Measurements from ENCODE around the gene RBM20.

Gene RBM20

DNA sequence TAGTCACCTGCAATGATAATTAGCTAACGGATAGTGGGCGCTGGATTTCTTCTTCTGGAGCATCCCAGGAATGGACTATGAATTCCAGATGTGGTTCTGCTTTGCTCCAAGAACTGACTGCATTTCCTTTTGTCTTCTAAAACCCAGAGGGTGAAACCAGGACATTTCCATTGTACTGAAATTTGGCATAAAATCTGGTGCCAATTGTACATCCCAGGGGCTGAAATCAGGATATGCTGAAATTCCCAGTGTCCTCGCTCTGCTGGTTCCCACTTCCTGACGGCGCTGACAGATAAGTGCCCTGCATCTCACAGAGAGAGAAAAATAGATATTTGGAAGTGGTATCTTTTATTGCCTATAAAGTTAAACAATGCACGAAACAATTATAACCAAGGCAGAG lies 31.9 kb downstream of the RBM20 start:
- no peak for DNase-seq (ENCODE audit: low read depth in 2 of 2)

DNA sequence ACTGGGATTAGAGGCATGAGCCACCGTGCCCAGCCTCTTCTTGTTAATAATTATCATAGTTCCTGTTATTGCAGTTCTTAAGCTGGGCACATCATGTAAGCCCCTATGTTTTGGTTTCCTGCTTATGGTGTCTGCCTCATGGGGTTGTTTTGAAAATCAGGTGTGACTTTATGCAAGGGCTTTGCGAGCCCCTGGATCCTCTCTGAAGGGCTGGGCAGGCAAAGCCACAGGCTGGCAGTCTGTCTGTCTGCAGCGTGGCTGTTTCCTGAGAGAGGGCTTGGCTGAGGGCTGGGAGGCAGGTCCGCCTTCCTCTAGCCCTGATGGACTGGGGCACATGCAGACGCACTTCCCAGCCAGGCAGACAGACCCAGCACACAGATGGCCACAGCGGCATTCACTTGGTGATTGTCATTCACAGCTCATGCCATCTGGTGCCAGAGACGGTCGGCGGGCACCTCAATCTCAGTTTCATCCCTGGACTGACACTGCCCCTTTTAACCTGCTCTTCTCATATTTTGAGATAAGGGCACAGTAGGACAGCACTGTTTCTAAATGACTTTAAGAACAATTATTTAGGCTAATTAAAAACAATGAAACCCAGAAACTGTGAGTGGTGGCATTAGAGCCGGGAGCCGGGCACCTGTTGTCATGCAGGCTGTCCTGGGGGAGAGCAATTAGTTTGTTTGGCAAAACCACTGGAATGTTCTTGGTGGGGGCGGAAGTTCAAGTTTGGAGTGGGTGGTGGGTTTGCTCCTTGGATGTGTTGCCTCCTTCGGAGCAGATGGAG lies 35.5 kb downstream of the RBM20 start:
- no peak for DNase-seq (ENCODE audit: low read depth in 2 of 2)

DNA sequence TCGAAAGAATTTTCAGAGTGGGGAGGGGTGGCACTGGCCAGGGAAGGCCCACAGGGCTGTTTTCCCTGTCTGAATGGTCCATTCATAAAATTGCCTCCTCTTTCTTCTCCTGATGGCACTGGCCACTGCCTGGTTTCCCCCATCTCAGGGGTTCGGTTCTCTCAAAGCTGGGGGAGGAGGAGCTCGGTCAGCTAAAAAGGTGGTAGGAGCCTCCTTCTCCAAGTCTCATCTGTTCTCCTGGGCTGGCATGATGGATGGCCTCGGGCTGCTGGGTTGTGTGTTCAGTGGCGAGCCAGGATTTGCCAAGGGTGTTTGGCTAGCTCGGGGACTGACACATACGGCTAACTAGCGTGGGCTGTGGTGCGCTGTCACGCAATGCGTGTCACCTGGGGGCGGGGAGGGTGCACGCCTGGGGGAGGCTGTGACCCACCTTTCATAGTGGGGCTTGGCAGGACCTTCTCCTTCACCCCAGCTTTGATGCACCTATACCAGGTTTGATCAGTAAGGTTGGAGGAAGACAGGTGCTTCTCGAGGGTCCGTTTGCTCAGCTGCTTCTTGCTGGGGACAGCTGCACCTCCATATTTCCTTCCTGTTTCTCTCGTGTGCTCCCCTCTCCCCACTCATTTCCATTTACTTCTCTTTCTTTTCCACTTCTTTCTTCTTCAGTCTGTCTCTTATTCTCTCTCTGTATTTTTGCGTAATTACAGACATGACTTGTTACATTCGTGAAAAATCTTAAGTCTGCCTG lies 36.3 kb downstream of the RBM20 start:
- DNase-seq (ENCODE audit: low read depth in 2 of 2), result no peak

DNA sequence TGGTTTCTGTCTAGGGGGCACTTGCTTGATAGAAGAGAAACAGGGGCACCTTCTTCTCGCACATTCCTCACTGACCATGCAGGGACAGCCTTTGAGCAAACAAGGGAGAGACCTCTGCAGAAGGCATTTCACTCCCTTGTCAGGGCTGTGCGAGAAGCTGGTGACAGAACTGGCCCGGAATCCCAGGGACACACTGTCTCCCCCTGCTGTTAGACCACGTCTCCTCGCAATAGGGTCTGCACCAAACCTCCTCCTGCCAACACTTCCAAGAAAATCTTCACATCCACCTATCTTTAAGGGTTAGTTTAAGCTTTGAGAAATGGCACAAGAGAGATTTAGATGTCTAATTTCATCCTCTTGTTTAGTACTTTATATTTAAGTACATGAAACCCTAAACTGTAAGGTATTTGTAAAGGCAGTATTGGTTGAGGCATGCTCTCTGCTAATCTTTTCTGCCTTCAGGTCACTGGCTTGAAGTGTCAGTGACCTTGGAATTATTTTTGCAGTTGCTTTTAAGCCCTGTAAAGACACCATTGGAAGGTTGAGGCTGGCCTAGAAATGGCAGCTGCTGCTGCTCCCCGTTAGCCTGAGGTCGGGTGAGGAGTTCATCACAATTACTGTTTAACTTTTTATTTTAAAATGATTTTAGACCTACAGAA lies 37.0 kb downstream of the RBM20 start:
- peak; percentile 1 to 14 for DNase-seq (ENCODE audit: low read depth in 2 of 2)

DNA sequence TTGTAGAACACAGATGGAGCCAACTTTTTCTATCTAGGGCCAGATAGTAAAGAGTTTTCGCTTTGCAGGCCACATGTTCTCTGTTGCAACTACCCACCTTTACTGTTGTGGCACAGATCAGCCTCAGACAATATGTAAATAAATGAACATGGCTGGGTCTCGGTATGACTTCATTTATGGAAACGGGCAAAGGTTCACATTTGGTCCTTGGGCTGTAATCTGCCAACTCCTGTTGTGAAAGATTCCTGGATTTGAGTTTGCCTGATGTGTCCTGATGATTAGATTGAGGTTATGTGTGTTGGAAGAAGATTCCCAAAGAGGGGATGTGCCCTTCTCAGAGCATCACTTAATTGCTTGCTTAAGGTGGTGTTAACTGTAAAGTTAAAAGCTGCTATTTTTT lies 38.2 kb downstream of the RBM20 start:
- DNase-seq (ENCODE audit: low read depth in 2 of 2), result no peak

DNA sequence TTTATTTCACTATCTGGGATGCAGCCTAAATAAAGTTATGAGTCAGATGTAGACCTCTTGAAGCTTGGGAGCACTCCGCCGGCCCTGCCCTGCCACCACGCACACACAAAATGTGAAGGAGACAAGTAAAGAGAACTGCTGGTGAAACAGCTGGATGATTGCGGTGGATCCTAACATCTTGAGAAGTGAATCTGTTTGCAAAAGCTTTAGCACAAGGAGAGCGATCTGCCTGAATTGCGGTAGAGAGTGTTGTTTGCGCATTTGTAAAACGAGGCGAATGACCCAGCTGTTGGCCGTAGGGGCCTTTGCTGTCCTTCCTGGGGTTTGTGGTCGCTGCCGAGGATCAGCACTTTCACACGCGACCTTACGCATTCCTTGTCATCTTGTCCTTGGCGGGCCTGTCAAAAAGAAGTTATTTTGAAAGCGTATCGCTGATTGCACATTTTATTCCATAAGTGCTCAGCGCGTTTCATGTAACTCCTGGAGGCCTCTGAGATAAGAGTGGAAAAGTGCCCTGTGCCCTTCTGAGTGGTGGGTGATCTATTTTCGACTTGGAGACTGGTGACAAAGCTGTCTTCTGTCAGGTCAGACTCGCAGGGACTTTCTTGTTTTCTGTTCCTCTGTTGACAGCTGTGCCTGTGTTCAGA lies 40.8 kb downstream of the RBM20 start:
- DNase-seq (ENCODE audit: low read depth in 2 of 2), result no peak

DNA sequence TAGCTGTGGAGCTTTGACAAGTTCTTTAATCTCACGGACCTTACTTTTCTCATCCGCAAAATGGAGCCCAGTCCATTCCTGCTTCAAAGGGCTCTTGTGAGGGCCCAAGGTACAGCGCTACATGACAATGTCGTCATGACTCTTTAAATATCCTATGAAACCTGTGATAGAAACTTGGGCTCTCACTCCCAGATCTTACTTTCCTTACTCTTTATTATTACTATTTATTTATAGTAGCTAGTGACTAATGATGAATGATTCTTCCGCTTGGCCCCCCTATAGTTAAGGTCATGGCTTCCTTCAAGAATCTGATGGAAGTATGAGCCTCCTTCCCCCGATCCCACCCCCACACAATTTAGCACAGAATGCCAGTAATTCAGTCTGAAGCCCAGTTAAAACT lies 41.9 kb downstream of the RBM20 start:
- DNase-seq (ENCODE audit: low read depth in 2 of 2), result no peak

DNA sequence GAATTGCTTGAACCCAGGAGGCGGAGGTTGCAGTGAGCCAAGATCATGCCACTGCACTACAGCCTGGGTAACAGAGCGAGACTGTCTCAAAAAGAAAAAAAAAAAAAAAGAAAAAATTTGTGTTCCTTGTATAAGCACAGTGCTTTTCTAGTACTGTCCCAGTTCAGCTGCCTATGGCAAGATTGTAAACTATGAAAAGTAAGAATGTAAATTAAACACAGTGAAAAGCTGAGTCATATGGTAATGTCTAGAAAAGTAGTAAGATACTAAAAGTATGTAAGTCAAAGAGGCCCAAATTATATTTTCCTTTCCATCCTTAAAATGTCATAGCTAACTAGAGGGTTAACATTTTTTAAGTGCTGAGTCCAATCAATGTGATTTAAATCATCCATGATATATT lies 42.8 kb downstream of the RBM20 start:
- no peak for DNase-seq (ENCODE audit: low read depth in 2 of 2)

DNA sequence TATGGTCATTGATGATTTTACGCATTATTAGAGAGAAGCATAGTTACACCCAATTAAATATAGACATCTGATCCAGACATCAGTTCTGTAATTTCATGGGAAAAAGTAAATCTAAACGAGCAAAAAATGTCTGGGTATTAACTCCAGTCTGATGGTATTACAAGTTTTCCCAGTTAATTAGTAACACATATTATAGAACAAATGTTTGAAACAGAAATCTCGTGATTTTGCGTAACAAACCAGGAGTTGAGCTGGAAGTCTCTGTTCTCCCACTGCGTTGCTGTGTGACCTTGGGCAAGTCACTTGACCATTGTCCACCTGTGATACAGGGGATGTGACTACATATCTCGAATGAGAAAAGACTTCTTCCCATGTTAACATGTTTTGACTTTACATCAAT lies 43.3 kb downstream of the RBM20 start:
- no peak for DNase-seq (ENCODE audit: low read depth in 2 of 2)

DNA sequence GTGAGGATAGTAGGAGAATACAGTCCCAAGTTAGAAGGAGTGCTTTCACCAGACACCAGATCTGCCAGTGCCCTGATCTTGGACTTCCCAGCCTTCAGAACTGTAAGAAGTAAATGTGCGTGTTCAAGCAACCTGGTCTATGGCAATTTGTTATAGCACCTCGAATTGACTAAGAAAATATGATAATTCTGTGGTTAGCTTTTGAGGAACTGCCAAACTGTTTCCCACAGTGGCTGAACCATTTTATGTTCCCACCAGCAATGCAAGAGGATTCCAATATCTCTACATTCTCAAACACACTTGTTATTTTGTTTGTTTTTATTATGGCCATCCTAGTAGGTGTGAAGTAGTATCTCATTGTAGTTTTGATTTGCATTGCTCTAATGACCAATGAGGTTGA lies 47.0 kb downstream of the RBM20 start:
- no peak for DNase-seq (ENCODE audit: low read depth in 2 of 2)

DNA sequence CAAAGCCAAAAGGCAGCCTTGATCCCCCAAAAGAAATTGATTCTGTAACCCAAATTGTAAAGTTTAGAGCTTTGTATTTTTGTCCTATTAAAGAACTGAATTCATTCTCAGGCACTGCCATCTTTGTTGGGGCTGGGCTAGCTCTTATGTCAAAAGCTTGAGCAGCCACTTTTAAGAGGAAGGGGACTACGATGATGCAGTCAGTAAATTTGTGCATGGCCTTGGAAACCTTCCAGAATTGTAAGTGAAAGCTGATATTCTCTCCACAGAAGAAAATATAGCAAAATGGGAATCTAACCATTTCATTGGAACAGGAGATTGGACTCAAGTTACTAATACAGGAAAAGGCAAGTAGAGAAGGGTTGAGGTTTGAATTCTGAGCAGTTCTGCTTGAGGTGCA lies 50.1 kb downstream of the RBM20 start:
- no peak for DNase-seq (ENCODE audit: low read depth in 2 of 2)

DNA sequence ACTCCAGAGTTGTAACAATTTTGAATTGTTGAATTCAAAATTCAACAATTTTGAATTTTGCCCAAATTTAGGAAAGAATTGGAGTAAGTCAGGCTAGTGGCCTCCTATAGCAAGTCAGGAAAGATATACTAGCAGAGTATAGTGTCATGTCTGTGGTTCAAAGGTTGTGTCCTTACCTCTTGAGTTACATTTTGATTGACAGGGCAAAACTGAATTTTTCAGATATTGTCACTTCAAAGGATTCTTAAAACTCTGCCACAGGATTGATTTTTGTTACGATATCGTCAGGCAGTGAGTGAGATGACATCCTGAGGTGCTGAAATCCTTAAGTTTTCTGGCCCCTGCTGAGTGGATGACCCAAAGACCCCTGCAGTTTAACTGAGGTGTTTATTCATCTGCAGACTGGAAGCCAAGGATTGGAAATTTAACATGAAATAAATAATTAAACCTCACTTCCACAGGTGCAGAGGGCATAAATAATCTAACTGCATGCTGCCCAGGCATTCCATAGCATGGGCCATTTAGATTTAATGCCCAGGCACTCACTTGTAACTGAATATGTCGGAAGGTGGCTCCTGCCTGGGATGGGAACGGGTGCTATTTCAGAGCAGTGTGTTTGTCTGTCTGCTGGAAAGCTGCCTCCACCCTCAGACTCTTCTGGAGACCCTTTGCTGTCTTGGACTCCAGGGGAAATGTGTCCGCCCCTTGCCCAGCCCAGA lies 50.8 kb downstream of the RBM20 start:
- no peak for DNase-seq (ENCODE audit: low read depth in 2 of 2)

DNA sequence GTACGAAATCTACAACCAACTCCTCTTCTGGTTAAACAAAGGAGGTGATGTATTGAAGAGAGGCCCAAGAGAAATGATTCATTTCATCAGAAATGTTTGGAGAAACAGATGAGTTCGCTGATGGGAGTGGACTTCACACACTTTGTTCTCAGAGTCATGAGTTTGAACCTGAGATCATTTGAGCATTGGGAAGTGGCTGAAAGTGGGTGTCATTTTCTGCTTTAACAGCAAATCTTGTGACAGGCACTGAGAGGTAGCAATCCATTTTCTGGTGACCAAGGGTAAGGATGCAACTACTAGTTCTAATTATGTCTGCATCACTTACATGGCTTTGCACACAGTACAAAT lies 51.4 kb downstream of the RBM20 start:
- DNase-seq (ENCODE audit: low read depth in 2 of 2), result no peak

DNA sequence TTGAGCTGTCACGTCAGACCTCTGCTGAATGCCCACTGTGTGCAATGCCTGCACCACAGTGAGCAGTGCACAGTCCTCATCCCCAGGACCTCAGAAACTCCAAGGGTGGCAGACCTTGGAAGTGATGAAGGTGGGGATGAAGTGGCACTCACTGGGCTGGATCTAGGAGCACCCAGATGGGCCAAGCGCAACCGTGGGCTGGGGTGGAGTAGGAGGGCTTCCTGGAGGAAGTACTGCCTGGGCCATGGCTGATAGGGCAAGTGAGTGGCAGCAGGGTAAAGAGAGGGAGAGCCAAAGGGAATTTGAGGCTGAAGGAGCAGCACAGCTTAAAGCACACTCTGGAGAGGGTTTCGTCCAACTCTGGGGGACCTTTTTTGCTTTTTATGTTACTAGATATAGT lies 52.3 kb downstream of the RBM20 start:
- no peak for DNase-seq (ENCODE audit: low read depth in 2 of 2)

DNA sequence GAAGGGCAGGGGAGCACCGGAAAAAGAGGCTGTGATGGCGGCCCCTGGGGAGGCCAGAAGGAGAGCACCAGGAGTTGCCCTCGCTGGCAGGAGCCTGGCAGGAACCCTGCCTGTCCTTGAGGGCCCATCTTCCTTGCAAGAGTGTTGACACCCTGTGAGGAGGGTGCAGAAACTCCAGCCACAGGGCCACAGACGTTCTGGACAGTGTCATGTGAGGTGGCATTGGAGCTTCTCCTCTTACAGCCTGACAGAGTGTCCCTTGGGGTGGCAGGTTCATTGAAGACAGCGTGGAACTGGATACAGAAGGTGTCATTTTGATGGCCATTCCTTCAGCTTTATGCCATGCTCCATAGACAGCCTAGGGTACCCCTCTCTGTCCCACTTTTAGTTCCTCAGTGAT lies 54.2 kb downstream of the RBM20 start:
- no peak for DNase-seq (ENCODE audit: low read depth in 2 of 2)

DNA sequence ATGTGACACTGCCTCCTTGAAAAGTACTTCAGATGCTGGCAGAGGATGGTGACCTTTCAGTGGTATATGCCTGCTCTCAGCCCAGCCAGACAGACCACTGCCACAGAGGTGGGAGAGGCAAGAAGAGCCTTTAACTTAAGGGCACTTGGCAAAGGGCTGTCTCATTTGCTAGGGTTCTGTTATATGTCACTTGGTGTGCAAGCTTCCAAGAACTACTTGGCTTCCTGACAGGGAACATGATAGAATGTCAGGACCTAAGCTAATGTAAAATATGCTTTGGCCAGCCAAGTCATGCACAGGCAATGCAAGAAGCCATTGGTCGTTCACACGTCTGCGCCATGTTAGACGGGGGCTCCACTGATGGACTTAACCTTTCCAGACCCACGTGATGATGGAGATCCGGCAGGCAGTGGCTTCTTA lies 54.7 kb downstream of the RBM20 start:
- no peak for DNase-seq (ENCODE audit: low read depth in 2 of 2)

DNA sequence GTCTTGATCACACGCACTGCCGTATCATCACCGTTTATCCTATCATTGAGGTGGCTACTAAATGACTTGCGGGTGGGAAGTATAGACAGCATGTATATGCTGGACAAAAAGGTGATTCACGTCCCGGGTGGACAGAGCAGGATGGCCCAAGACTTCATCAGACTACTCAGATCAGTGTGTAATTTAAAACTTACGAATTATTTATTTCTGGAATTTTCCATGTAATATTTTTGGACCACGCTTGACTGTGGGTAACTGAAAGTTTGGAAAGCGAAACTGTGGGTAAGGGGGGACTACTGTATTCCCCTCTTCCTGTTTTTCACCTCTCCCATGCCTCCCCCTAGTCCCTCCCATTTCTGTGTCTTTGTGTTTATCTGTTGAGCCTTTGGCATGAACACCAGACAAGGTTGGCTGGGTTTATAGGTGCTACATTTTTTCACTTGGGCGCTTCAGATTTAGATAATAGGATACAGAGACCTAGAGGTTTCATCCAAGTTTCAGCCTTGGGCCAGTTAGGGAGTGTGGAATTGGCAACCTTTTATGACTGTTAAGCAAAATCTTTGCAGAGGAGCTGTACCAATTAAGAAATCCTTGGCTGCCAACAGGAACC lies 55.8 kb downstream of the RBM20 start:
- no peak for DNase-seq (ENCODE audit: low read depth in 2 of 2)

DNA sequence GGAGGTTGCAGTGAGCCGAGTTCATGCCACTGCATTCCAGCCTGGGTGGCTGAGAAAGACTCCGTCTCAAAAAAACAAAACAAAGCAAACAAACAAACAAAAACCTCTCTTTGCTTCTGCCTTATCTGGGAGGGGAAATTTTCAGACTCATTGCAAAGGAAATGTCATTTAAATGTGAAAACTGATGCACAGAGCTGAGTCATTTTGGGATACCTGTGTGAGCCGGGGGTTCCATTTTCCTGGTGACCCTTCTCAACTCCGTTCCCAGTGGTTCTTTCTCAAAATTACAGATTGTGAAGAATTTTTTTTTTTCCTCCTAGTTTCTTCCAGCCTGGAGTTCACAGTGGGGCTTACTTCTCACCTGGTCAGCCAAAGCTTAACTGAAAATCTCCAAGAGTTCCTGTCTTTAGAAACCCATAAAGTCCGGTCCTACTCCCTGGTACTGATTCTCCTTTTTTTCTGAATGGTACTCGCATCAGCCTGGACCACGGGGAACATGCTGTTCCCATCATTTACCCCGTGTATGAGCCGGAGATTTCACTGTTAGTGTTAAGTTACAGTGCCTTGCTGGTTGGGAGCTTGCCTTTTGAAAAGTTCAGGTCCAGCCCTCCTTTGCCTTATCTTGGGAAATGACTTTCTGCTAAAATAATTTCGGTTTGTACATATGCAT lies 56.9 kb downstream of the RBM20 start:
- no peak for DNase-seq (ENCODE audit: low read depth in 2 of 2)

DNA sequence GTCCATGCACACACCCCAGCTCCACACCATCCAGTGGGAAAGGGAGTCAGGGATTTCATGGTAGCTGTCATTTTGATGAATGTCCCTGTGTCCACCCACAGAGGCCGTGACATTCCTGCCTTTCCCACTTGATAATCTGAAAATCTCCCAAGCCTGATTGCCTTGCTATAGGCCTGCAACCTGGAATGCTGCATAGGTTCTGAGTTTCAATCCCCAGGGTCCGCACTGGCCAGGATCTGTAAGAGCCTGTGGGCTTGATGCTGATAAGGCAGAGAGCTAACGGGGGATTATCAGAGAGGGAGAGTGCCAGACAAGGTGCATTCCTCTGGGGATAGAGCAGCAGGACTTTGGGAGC lies 57.5 kb downstream of the RBM20 start:
- no peak for DNase-seq (ENCODE audit: low read depth in 2 of 2)

DNA sequence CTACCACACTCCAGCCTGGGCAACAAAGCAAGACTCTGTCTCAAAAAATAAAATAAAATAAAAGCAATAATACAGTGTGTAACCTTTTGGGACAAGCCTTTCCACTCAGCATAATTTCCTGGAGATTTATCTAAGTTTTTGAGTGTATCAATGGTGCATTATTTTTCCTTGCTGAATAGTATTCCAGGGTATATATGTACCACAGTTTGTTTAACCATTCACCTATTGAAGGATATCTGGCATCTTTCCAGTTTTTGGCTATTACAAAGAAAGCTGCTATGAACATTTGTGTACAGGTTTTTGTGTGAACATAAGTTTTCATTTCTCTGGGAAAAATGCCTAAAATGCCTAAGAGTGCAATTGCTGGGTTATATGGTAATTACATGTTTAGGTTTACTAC lies 59.9 kb downstream of the RBM20 start:
- no peak for DNase-seq (ENCODE audit: low read depth in 2 of 2)

DNA sequence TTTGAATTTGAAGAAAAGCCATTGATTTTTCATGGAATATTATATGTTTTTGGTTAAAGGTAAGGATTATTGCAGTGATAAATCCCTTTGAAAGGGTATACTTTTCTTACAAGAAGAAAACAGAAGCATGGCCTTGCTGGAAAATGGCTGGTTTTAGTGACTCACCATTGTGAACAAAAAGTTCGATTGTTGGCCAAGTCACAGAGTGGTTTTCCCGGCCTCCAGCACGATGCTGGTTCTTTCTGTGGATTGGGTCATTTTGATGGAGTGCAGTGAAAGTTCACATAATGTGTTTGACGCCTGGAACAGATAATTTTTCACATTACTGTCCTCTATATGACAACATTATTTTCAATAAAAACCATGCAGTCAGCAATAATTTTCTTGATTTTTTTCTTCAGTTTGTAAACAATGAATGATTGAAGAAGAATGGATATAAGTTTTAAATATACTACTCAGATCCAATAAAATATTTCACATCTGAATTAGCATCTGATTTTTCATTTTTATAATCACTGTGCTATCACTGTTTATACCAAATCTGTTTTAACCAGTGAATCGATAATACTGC lies 60.9 kb downstream of the RBM20 start:
- no peak for DNase-seq (ENCODE audit: low read depth in 2 of 2)

Data from stimulated activated CD8-positive, alpha-beta memory T cell treated with anti-CD3 and anti-CD28 coated beads, Interleukin-15, amount 100 ng/mL, for 48 hours (primary cell).